Kidney glomerular epithelial cell (primary cell): ENCODE results near the gene ADAMTS6.

ENCODE experiments used
- DNase-seq: peaks from one replicate; lab custom pipeline; 2025; lab: John Stamatoyannopoulos, UW

The ADAMTS6 gene

GRCh38 chr5:65271906-65272305, 209.8 kb downstream of the ADAMTS6 start:
- no peak for DNase-seq

DNA sequence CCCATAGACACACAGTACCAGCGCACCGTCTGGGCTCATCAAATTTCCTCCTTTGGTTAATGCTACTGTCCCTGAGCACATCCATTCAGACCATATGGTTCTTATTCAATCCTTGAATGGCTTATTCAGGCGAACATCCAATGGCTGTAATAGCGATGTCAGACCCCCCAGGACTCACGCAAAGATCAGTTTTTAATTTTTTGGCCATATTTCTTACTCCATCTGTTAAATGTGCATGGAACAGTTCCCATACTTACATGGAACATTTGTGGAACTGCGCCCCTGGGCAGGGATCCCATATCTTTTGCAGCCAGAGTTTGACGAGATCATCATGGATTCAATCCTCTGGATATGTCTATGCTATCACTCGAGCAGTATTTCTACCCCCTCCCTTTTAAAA, 213.2 kb downstream of the ADAMTS6 start:
- no peak for DNase-seq

DNA sequence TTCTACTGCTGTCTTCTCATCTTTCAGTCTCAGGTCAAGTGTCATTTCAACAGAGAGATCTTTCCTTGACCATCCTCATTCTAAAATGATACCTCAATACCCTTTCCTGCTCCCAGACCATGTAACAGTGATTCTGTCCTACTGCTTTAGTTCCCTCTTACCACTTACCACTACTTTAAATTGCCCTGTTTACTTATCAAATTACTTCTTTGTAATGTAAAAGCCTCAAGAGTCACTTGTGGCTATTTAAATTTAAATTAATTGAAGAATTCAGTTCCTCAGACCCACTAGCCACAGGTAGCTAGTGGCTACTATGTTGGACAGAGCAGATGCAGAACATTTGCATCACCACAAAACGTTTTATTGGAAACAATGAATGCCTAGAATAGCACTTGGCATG, 217.3 kb downstream of the ADAMTS6 start:
- DNase-seq = no peak

- DNase-seq = no peak
Observed at GRCh38 chr5:65263321-65263720, 218.4 kb downstream of the ADAMTS6 start.

DNA sequence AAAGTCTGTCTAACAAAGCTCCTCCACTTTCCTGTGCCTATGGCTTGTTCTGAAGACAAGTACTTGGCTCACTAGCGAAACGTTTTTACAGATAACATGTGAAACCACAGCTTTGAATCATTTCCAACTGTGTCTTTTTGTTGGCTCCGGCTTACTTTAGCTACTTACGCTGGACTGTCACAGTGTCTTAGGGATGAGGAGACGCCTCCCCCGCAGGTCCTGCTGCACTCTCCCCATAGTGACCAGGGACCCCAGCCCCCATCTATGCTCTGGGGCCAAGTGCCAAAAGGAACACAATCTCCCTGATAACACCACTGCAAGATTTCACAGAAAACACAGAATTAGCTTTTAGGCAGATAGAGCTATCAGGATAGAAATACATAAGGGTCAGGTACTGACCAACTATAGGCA, 219.1 kb downstream of the ADAMTS6 start:
- peak; percentile 39 for DNase-seq

DNA sequence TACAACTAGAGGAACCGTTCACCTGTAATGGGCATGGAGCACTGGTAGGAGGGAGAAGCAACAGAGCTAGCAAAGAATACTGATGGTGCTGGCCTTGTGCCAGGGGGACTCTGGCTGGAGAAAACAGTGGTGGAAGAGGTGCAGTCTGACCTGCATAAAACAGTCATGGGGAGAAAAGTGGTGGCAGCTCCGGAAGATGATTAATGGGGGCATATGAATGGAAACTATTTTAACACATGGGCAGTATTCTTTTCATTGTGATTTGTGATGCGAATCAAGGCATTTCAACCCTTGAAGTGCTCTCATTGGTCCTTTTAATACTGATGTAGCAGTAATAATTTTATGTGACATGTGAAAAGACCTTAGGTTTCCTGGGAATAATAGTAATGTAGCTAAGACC, 219.6 kb downstream of the ADAMTS6 start:
- peak; percentile 27 for DNase-seq

DNA sequence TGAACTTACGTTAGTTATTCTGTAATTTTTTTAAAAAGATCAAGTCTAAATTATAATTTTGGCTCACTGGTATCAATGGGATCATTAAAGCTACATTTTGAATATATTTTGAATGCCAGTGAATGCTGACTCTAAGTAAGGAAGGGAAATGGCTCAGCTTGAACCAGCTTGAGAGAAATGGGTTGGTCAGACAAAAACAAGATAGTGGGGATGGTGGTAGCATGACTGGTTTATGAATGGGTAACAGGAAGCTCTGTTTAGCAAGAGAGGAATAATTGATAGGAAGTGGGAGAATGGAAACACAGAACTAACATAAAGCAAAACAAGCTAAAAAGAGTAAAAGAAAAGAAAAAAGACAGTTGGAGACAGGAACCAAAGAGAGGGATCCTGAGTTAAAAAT, 220.2 kb downstream of the ADAMTS6 start:
- no peak for DNase-seq

DNA sequence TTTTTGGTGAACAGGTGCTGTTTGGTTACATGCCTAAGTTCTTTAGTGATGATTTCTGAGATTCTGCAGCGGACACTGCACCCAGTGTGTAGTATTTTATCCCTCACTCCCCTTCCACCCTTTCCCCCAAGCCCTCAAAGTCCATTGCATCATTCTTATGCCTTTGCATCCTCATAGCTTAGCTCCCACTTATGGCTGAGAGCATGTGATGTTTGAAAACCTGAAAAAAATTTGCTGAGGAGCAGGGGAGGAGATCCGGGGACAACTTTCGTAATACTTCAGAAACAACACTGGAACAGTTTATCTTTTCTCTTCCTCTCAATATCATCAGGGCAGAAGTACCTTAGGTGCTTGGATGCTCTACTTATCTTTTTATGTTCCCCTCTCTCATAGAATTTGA, 226.4 kb downstream of the ADAMTS6 start:
- DNase-seq = no peak

- no peak for DNase-seq
Observed at GRCh38 chr5:65252977-65253376, 228.7 kb downstream of the ADAMTS6 start.

DNA sequence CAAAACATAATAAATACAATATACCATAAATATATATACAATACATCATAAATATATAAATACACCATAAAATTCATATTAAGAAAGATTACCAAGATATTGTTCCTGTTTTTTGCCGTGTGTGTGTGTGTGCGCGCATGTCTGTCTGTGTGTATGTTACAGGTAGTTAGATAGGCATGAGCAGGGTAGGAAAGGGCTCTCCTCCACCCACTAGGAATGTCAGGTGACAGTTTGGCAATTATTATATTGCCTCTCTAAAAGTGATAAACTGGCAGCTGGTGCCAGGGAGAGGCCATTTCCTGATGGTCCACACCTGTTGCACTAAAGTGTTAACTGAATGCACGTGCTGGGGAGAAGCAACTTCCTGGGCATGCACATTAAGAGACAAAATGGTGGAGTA, 232.8 kb downstream of the ADAMTS6 start:
- no peak for DNase-seq

DNA sequence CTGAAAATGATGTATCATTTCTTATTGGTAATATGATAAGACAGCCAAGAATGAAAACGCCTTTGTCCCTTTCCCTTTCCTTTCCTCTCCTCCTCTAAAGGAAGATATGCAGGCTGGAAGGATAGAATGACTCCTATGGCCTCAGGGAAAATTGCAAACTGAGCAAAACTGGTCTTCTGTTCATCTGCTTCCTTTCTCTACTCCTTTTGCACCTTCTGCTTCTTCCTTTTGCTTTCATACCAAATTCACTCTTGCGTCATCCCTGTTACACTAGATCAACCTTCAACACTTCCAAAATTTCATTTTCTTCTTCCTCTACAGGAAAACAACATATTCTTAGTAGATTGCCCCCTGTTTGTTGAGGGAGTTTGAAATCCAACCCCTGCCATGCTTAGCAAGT, 234.1 kb downstream of the ADAMTS6 start:
- DNase-seq = no peak

DNA sequence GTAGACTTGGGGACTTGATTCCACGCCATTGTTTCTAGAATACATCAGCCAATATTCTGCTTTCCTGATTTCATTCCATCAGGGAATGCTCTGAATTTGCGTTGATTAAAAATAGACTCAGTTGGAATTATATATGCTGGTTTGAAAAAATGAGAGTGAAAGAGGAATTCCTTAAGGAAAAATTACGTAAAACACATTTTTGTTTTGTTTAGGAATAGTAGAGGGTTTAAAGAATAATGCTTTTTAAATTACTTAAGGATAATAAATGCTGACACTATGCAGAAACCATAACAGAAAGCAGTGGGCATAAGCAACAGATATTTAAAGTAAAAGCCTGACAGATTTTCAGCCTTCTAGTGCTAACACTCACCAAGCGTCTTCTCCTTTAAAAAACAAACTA, 235.0 kb downstream of the ADAMTS6 start:
- no peak for DNase-seq

- no peak for DNase-seq
Observed at GRCh38 chr5:65244031-65244430, 237.7 kb downstream of the ADAMTS6 start.

- DNase-seq = no peak
Observed at GRCh38 chr5:65243161-65243560, 238.6 kb downstream of the ADAMTS6 start.

GRCh38 chr5:65229841-65230240, 251.9 kb downstream of the ADAMTS6 start:
- DNase-seq = no peak

DNA sequence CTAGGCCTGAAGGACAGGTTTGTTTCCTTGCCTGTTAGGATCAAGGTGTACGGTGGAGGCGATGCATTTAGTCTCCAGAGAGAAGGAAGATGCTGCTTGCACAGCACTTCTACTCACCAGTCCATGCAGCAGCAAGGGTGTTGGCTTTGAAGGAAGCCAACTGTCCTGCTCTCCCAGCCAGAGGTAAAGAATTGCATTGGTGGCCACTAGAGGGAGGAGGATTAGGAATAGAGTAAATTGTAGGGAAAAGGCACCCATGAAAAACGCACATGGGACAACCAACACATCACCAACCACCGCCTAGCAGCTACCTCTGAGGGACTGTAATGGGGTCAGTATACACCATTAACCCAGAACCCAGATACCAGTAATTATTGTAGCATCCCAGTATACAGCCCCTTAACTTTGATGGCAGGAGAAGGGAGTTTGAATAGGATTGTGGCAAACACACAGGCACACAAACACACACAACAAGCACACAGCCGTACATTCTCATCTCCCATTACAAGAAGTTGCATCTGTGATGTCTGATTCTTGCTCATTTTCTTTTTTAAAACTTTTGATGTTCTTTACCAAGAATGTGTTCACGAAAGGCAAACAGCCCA, 267.7 kb downstream of the ADAMTS6 start:
- DNase-seq = no peak

DNA sequence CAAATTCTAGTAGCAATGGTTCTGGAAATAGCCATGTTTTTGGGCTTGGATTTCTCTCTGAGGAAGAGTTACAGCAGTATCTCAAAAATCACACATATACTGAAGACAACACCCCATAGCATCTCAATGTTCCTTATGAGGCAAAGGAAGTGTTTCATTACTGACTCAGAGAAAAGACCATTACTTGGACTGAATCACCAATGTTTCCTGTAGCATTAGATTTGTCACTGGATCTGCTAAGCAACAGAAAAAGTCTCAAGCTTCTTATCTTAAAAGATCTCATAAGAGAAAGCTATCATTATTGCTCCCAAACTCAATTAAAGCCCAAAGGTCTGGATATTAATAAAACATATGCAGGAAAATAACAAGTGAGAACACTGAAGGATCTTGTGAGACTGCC, 272.4 kb downstream of the ADAMTS6 start:
- peak; percentile 63 for DNase-seq

DNA sequence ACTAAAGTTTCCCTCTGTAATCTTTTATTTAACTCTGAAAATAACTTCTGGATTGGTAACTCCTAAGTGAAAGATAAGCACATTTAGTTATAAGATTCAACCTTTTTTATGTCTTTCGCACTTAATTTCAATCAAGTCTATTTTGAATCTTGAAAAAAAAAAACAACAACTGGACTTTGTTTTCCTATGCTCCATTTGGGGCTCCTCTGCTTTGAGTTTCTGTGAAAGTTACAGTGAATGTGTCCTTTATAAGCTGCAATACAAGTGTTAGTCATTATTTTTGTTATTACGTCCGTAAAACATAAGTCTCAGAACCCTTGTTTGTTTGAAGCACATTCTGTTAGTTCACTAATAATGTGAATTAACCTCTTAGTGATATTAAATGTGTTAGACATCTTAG, 276.8 kb downstream of the ADAMTS6 start:
- no peak for DNase-seq

DNA sequence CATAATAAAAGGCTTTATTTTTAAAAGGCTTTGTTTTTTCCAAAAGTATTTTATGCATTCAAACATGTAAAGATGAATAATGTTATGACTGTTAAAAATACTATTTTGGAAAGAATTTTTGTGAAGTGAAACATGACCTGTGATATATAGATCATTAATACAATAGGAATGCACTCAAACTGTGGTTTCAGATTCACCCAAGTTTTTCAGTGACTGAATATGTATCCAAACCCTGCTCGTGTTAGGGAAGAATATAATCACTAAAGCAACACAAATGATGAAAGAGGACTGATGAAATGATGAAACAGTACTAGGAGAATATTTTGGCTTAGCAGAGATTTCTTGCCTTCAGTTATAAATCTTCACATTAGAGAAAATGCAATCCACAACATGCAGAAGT, 278.0 kb downstream of the ADAMTS6 start:
- DNase-seq = peak; percentile 34

GRCh38 chr5:65199993-65200675, 281.6 kb downstream of the ADAMTS6 start:
- peak; percentile 67 for DNase-seq

DNA sequence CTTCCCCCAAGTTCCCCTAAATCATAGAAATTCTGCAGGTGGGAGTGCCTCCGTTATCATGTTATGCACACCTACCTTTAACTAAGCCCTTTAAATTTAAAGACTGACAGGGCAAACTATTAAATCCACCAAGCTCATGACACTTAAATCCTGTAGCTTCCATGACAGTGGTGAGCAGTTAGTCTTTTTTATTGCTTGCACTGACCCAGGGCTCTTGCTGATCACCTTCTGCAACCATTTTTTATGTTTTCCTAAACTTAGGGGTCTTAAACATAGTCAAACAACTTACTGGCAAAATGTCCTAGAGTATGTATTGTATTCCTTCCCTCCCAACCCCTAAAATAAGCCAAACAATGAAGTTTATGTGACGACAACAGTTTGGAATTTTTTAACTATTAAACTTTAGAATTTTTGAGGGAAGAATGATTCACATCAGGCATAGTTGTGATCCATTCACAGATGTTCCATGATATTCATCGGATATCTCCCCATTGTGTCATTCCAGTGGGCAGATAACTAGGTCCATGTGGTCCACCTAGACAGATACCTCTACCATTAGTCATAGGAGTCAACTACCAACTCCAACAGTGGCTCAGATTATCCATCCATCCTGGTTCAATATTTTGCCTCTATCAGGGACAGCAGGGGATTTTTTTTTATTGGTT, 283.1 kb downstream of the ADAMTS6 start:
- DNase-seq = peak; percentile 96

DNA sequence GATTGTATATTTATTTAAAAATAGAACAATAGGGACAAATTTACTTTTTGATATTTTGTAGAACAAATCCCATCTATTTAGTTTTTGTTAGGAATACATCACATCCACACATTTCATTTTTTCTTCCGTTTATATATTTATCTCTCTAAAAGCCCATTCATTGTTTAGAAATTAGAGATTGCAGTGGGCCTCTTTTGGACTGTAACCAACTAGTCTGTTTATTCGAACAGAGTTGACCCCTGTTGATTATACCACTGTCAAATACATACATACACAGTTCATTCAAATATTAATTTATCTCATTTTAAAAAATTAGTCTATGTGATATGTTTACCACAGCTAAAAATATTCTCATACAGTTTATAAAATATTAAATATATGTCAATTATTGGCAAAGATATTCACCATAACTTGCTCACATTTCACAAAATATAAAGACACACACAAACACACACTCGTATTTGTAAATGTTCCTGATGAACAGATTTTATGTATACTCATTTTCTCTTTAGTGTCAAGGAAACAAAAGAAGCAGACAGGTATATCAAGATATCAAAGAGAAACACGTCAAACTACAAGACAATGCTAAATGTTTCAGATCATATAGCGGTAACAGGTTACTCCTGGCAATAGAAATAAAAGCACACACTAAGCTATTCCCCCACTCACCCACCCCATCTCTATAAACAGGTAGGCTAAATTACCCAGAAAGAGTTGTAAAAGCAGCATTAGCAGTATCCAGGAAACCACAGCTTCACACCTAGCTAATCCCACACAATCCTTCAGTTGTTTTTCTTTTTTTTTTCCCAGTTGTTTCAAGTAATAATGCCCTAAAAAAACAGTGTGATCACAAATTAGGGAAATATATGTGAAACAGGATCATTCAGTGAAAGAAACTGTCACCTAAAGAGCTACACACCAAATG, 283.9 kb downstream of the ADAMTS6 start:
- peak; percentile 64 for DNase-seq
